H1 (cell line): ENCODE measurements around the gene PITPNC1. TPM values are rescaled to one million over a fixed set of nuclear protein-coding genes. Genes with fewer than 3 reads are reported as not detected.

Experiments used
- polyA plus RNA-seq, 7 experiments: library from polyadenylated mRNA; depleted of rRNA in 3 of 7; stranded (reverse) in 5 of 7; unstranded in 2 of 7; fragments of >200 nt in 5 of 7; fragments of 200-250 nt in 2 of 7; gene quantifications; 1 replicate in 5 of 7; 2 replicates in 1 of 7; 4 replicates in 1 of 7; pipeline versions ENCODE4 v1.2.1 to v1.2.3, GENCODE V29; 2011 to 2013; ENCODE audit warnings: missing spikeins in 2 of 7, mixed read lengths in 2 of 7
- total RNA-seq: library from RNA; stranded (reverse); fragmentation: NEBNext Ultra II Directional; extraction: Animal tissue kit (Norgen Biotek cat#: 25700); gene quantifications from 2 replicates; pipeline ENCODE4 v1.2.1, GENCODE V29; 2021
- TF ChIP-seq, protein P1 (sequence below): fragments of 300-600 bp; sonication (generic); IDR thresholded peaks from 2 replicates; pipeline ENCODE4 v1.7.1; 2012; ENCODE audit warnings: low read length, moderate library complexity, mild to moderate bottlenecking, inconsistent platforms; ENCODE audit not compliant: insufficient replicate concordance

Gene PITPNC1
- total and polyA plus RNA-seq, 2 of the 8 experiments (the other 6 are each of a cell fraction or from before 2014, with no cell fraction given), result 17.6 to 54.7 TPM

DNA sequence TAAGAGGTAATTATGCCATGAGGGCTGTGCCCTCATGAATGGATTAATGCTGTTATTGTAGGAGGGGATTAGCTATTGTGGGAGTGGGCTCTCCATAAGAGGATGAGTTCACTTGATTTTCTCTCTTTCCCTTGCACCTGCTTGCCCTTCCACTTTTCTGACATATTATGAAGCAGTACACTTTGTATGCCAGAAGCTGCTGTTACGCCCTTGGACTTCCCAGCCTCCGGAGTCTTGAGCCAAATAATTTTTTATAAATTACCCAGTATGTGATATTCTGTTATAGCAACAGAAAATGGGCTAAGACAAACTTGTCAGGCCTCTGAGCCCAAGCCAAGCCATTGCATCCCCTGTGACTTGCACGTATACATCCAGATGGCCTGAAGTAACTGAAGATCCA, 49.1 kb upstream of the PITPNC1 start (continued):
- TF ChIP-seq, protein P1, sequence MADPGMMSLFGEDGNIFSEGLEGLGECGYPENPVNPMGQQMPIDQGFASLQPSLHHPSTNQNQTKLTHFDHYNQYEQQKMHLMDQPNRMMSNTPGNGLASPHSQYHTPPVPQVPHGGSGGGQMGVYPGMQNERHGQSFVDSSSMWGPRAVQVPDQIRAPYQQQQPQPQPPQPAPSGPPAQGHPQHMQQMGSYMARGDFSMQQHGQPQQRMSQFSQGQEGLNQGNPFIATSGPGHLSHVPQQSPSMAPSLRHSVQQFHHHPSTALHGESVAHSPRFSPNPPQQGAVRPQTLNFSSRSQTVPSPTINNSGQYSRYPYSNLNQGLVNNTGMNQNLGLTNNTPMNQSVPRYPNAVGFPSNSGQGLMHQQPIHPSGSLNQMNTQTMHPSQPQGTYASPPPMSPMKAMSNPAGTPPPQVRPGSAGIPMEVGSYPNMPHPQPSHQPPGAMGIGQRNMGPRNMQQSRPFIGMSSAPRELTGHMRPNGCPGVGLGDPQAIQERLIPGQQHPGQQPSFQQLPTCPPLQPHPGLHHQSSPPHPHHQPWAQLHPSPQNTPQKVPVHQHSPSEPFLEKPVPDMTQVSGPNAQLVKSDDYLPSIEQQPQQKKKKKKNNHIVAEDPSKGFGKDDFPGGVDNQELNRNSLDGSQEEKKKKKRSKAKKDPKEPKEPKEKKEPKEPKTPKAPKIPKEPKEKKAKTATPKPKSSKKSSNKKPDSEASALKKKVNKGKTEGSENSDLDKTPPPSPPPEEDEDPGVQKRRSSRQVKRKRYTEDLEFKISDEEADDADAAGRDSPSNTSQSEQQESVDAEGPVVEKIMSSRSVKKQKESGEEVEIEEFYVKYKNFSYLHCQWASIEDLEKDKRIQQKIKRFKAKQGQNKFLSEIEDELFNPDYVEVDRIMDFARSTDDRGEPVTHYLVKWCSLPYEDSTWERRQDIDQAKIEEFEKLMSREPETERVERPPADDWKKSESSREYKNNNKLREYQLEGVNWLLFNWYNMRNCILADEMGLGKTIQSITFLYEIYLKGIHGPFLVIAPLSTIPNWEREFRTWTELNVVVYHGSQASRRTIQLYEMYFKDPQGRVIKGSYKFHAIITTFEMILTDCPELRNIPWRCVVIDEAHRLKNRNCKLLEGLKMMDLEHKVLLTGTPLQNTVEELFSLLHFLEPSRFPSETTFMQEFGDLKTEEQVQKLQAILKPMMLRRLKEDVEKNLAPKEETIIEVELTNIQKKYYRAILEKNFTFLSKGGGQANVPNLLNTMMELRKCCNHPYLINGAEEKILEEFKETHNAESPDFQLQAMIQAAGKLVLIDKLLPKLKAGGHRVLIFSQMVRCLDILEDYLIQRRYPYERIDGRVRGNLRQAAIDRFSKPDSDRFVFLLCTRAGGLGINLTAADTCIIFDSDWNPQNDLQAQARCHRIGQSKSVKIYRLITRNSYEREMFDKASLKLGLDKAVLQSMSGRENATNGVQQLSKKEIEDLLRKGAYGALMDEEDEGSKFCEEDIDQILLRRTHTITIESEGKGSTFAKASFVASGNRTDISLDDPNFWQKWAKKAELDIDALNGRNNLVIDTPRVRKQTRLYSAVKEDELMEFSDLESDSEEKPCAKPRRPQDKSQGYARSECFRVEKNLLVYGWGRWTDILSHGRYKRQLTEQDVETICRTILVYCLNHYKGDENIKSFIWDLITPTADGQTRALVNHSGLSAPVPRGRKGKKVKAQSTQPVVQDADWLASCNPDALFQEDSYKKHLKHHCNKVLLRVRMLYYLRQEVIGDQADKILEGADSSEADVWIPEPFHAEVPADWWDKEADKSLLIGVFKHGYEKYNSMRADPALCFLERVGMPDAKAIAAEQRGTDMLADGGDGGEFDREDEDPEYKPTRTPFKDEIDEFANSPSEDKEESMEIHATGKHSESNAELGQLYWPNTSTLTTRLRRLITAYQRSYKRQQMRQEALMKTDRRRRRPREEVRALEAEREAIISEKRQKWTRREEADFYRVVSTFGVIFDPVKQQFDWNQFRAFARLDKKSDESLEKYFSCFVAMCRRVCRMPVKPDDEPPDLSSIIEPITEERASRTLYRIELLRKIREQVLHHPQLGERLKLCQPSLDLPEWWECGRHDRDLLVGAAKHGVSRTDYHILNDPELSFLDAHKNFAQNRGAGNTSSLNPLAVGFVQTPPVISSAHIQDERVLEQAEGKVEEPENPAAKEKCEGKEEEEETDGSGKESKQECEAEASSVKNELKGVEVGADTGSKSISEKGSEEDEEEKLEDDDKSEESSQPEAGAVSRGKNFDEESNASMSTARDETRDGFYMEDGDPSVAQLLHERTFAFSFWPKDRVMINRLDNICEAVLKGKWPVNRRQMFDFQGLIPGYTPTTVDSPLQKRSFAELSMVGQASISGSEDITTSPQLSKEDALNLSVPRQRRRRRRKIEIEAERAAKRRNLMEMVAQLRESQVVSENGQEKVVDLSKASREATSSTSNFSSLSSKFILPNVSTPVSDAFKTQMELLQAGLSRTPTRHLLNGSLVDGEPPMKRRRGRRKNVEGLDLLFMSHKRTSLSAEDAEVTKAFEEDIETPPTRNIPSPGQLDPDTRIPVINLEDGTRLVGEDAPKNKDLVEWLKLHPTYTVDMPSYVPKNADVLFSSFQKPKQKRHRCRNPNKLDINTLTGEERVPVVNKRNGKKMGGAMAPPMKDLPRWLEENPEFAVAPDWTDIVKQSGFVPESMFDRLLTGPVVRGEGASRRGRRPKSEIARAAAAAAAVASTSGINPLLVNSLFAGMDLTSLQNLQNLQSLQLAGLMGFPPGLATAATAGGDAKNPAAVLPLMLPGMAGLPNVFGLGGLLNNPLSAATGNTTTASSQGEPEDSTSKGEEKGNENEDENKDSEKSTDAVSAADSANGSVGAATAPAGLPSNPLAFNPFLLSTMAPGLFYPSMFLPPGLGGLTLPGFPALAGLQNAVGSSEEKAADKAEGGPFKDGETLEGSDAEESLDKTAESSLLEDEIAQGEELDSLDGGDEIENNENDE, result no peak
